Measurements from ENCODE around the gene UPK3A. TPM values are rescaled to one million over a fixed set of nuclear protein-coding genes. Genes with fewer than 3 reads are reported as not detected.

UPK3A gene
- total RNA-seq, 4 donors from 2014 or later: not detected

GRCh38 chr22:45296628-45297297 is 12.0 kb downstream of the UPK3A start:
- no peaks in the 10 kb centered on the region for H3K27me3 ChIP-seq
- H3K36me3 ChIP-seq: no peaks in the 10 kb centered on the region
- intact Hi-C loops (cut with DNase I; ENCODE audit: low total_unique reads): no loop called here
- no peaks in the 10 kb centered on the region for H3K9me3 ChIP-seq
- H3K4me3 ChIP-seq: no peak overlapping the region
- no peak for DNase-seq
- H3K4me1 ChIP-seq: no peaks in the 10 kb centered on the region
- H3K27ac ChIP-seq: no peak overlapping the region
- no peak for TF ChIP-seq CTCF (IDR thresholded peaks at IDR 0.05)
- TF ChIP-seq POLR2A (IDR thresholded peaks at IDR 0.05): no peak

- H3K27ac ChIP-seq: no peak overlapping the region
- H3K36me3 ChIP-seq: no peaks in the 10 kb centered on the region
- no peaks in the 10 kb centered on the region for H3K27me3 ChIP-seq
- H3K4me1 ChIP-seq: no peaks in the 10 kb centered on the region
- no peak for DNase-seq
- intact Hi-C loops (cut with DNase I; ENCODE audit: low total_unique reads): no loop called here
- no peaks in the 10 kb centered on the region for H3K9me3 ChIP-seq
- no peak for TF ChIP-seq POLR2A (IDR thresholded peaks at IDR 0.05)
- no peak for TF ChIP-seq CTCF (IDR thresholded peaks at IDR 0.05)
- H3K4me3 ChIP-seq: no peak overlapping the region
Measured at GRCh38 chr22:45298934-45299505, 14.3 kb downstream of the UPK3A start.

- no peaks in the 10 kb centered on the region for H3K27me3 ChIP-seq
- DNase-seq: no peak
- H3K36me3 ChIP-seq: no peaks in the 10 kb centered on the region
- H3K27ac ChIP-seq: no peak overlapping the region
- H3K9me3 ChIP-seq: no peaks in the 10 kb centered on the region
- TF ChIP-seq POLR2A (IDR thresholded peaks at IDR 0.05): no peak
- no peak for TF ChIP-seq CTCF (IDR thresholded peaks at IDR 0.05)
- H3K4me1 ChIP-seq: no peaks in the 10 kb centered on the region
- intact Hi-C loops (cut with DNase I; ENCODE audit: low total_unique reads): no loop called here
- no peak overlapping the region for H3K4me3 ChIP-seq
Measured at GRCh38 chr22:45302751-45303150, 18.0 kb downstream of the UPK3A start.

GRCh38 chr22:45303181-45303580 is 18.4 kb downstream of the UPK3A start:
- H3K27ac ChIP-seq: no peak overlapping the region
- no peak overlapping the region for H3K4me3 ChIP-seq
- TF ChIP-seq POLR2A (IDR thresholded peaks at IDR 0.05): no peak

GRCh38 chr22:45304971-45305370 is 20.2 kb downstream of the UPK3A start:
- no peak for DNase-seq
- H3K36me3 ChIP-seq: no peaks in the 10 kb centered on the region
- no peaks in the 10 kb centered on the region for H3K27me3 ChIP-seq
- H3K27ac ChIP-seq: no peak overlapping the region
- no peak overlapping the region for H3K4me3 ChIP-seq
- TF ChIP-seq CTCF (IDR thresholded peaks at IDR 0.05) (no peak), POLR2A (IDR thresholded peaks at IDR 0.05) (no peak)
- intact Hi-C loops (cut with DNase I; ENCODE audit: low total_unique reads): no loop called here
- H3K9me3 ChIP-seq: no peaks in the 10 kb centered on the region
- H3K4me1 ChIP-seq: no peaks in the 10 kb centered on the region

More at GRCh38 chr22:45303181-45303580, 18.4 kb downstream of the UPK3A start:
- intact Hi-C loops (cut with DNase I; ENCODE audit: low total_unique reads): no loop called here
- no peaks in the 10 kb centered on the region for H3K4me1 ChIP-seq
- DNase-seq: no peak
- H3K36me3 ChIP-seq: no peaks in the 10 kb centered on the region
- H3K27me3 ChIP-seq: no peaks in the 10 kb centered on the region
- no peaks in the 10 kb centered on the region for H3K9me3 ChIP-seq
